ENCODE data around the gene HSD3B2. TPM values are rescaled to one million over a fixed set of nuclear protein-coding genes. Genes with fewer than 3 reads are reported as not detected.

Gene HSD3B2
- total and polyA plus RNA-seq, 8 donors = 0.10 to 9.9 (median 1.4) TPM; not detected in 3

DNA sequence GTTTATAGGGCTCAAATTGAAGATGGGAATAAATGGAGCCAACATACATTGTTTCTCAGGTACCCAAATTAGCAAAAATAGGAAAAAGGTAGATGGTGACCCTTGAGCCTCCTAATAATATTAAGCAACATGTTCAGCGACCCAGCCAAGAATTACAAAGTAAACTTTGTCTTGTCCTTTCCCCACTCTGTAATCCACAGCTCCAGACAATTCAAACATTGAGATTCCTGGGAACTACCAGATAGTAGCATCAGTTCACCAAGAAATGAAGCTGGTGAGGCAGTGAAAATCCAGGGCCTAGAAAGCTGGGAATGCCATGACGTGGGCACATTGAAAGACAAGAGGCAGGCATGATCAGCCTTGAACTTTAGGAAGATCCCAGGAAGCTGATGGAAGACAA is 34.6 kb upstream of the HSD3B2 start:
- TF ChIP-seq EP300 (IDR thresholded peaks at IDR 0.05) = no peak
- TF ChIP-seq, protein P1, sequence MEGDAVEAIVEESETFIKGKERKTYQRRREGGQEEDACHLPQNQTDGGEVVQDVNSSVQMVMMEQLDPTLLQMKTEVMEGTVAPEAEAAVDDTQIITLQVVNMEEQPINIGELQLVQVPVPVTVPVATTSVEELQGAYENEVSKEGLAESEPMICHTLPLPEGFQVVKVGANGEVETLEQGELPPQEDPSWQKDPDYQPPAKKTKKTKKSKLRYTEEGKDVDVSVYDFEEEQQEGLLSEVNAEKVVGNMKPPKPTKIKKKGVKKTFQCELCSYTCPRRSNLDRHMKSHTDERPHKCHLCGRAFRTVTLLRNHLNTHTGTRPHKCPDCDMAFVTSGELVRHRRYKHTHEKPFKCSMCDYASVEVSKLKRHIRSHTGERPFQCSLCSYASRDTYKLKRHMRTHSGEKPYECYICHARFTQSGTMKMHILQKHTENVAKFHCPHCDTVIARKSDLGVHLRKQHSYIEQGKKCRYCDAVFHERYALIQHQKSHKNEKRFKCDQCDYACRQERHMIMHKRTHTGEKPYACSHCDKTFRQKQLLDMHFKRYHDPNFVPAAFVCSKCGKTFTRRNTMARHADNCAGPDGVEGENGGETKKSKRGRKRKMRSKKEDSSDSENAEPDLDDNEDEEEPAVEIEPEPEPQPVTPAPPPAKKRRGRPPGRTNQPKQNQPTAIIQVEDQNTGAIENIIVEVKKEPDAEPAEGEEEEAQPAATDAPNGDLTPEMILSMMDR (IDR thresholded peaks at IDR 0.05) = no peak
- no peak for TF ChIP-seq POLR2AphosphoS5 (IDR thresholded peaks at IDR 0.05)
- no peak for TF ChIP-seq POLR2A (IDR thresholded peaks at IDR 0.05)
- Histone ChIP-seq H3K4me3 (no peak overlapping the region), H3K4me1 (no peaks in the 10 kb centered on the region), H3K27ac (no peak overlapping the region), H3K27me3 (no peaks in the 10 kb centered on the region), H3K36me3 (no peaks in the 10 kb centered on the region), H3K9me3 (no peaks in the 10 kb centered on the region)
- 69 to 77% (median 73%) methylated on average over 2 of the region's 2 CpGs for WGBS, 5 donors
- intact Hi-C loops (cut with DNase I; ENCODE audit: low total_unique reads) = no loop called here
- no peak for DNase-seq

DNA sequence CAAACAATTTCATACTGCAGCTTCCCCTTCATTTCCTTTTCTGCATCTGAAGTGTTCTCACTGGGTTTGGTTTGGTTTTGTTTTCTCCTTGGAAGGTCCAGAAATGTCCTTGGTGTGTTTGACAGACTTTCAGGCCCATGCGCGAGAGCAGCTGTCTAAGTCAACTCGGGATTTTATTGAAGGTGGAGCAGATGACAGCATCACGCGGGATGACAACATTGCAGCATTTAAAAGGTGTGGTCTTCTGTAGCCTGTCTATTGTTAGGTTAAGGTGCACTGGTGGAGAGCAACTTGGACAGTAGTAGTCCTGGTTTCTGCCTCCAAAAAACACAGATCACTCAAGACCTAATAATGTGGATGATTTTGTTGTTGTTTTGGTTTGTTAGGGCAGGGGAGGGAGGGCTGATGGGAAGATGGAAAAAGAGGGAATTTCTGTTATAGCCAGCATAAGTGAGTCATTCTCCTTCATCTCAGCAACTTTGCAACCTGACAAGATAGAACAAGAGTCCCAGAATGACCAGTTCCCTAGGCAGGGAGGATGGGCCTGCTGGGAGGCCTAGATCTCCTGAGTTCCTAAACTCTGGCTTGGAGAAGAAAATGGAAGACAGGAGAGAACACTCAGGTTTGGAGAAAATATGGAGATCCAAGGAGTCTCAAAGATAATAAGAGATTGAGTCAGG is 33.8 kb upstream of the HSD3B2 start:
- intact Hi-C loops (cut with DNase I; ENCODE audit: low total_unique reads) = no loop called here
- WGBS, 5 donors = 93 to 96% (median 93%) methylated on average over 5 of the region's 5 CpGs
- no peaks in the 10 kb centered on the region for H3K27me3 ChIP-seq
- H3K4me3 ChIP-seq = no peak overlapping the region
- no peaks in the 10 kb centered on the region for H3K36me3 ChIP-seq
- DNase-seq = no peak
- no peaks in the 10 kb centered on the region for H3K4me1 ChIP-seq
- H3K27ac ChIP-seq = no peak overlapping the region
- no peaks in the 10 kb centered on the region for H3K9me3 ChIP-seq
- TF ChIP-seq POLR2A (IDR thresholded peaks at IDR 0.05) (no peak), POLR2AphosphoS5 (IDR thresholded peaks at IDR 0.05) (no peak), EP300 (IDR thresholded peaks at IDR 0.05) (no peak)
- TF ChIP-seq, protein P1 (IDR thresholded peaks at IDR 0.05) = no peak

DNA sequence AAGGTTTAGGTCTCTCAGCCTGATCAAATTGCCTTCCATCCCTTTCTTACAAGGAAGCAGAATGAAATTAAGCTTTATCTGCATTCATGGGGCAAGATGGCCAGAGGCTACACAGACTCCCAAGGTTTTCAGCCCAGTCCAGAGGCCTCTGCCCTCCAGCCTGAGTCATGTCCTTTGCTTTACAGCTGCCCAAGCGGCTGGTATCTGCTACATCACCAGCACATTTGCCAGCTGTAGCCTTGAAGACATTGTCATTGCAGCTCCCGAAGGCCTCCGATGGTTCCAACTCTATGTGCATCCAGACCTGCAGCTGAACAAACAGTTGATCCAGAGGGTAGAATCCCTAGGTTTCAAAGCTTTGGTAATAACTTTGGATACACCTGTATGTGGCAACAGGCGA is 30.4 kb upstream of the HSD3B2 start:
- TF ChIP-seq EP300 (IDR thresholded peaks at IDR 0.05) (no peak), POLR2A (IDR thresholded peaks at IDR 0.05) (no peak), POLR2AphosphoS5 (IDR thresholded peaks at IDR 0.05) (no peak)
- TF ChIP-seq, protein P1 (IDR thresholded peaks at IDR 0.05) = no peak
- no peak for DNase-seq
- Histone ChIP-seq H3K4me1 (no peaks in the 10 kb centered on the region), H3K27ac (no peak overlapping the region), H3K27me3 (no peaks in the 10 kb centered on the region), H3K4me3 (no peak overlapping the region), H3K36me3 (no peaks in the 10 kb centered on the region), H3K9me3 (no peaks in the 10 kb centered on the region)
- 90 to 97% (median 95%) methylated on average over 4 of the region's 4 CpGs for WGBS, 5 donors
- intact Hi-C loops (cut with DNase I; ENCODE audit: low total_unique reads) = no loop called here

DNA sequence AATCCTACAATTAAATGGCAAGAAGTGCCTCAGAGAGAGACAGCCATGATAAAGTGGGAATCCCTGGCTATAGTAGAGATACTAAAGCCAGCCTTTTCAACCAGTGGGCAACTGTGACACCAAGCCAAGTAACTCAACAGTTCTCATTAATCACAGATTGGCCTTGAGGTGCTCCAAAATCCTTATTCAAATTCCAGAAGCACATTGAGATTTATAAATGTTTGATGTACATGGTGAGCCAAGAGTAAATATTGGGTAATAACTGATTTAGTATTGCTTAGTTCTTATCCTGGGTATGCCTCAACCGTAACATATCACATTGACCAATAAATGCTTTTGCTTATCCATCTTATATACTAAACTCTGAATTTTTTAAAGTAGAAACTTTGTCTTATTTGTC is 29.3 kb upstream of the HSD3B2 start:
- H3K4me1 ChIP-seq = no peaks in the 10 kb centered on the region
- no peak overlapping the region for H3K27ac ChIP-seq
- 64 to 76% (median 69%) methylated on average over 1 of the region's 1 CpG for WGBS, 5 donors
- TF ChIP-seq EP300 (IDR thresholded peaks at IDR 0.05) (no peak), POLR2AphosphoS5 (IDR thresholded peaks at IDR 0.05) (no peak)
- TF ChIP-seq, protein P1 (IDR thresholded peaks at IDR 0.05) = no peak
- H3K36me3 ChIP-seq = no peaks in the 10 kb centered on the region
- H3K9me3 ChIP-seq = no peaks in the 10 kb centered on the region
- H3K27me3 ChIP-seq = no peaks in the 10 kb centered on the region
- H3K4me3 ChIP-seq = no peak overlapping the region
- DNase-seq = no peak
- intact Hi-C loops (cut with DNase I; ENCODE audit: low total_unique reads) = no loop called here

Data from stomach (tissue), 9 donors.